Measurements from ENCODE around the gene ANKRD44.

The ANKRD44 gene

DNA sequence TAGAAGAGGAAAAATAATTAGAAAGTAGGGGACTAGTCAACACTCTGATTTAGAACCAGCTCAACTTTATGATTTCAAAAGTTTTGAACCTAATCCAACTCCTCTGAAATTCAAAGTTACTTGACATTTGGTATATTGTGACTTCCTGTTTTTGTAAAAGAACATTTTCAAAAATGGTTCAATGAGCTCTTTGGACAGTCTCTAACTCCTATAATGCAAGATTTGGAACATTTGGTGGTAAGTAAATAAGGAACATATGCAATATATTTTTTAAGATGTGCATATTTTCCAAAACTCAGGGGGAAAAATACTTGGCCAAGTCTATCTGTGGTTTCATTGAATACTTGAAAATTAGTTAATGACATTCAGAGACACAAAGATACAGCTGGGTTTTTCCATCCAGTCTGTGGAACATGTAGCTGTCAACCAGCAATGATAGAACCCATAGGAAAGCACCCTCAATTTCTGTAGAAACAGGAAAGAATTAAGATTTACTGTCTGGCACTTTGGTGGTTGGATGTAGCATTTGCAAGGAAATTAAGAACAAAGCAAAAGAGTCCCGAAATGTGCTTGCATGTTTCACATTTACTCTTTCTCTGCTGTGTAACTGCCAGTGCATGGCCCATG is 17.0 kb upstream of the ANKRD44 start:
- DNase-seq = no peak
- Histone ChIP-seq H3K27ac (ENCODE audit: low read length, poor library complexity, severe bottlenecking) (no peak overlapping the region), H3K9me3 (ENCODE audit: control insufficient read depth, low read length) (no peaks in the 10 kb centered on the region), H2BK15ac (ENCODE audit: low read depth, poor library complexity, severe bottlenecking) (no peak overlapping the region), H3K9ac (ENCODE audit: low read length) (no peak overlapping the region), H3K18ac (ENCODE audit: low read depth in 1 of 2, low read length in 2 of 2) (no peak overlapping the region), H4K91ac (ENCODE audit: low read length) (no peak overlapping the region), H3K4me2 (ENCODE audit: low read length, poor library complexity, severe bottlenecking) (no peak overlapping the region), H3K4me3 (ENCODE audit: insufficient read depth in 1 of 2, low read depth in 1 of 2, low read length in 2 of 2) (no peak overlapping the region), H2BK120ac (ENCODE audit: low read depth, low read length) (no peak overlapping the region), H3K36me3 (ENCODE audit: control insufficient read depth in 1 of 2, insufficient read depth in 2 of 2, low read depth in 1 of 2, low read length in 2 of 2) (no peaks in the 10 kb centered on the region), H2AFZ (ENCODE audit: low read depth, low read length) (no peak overlapping the region), H3K14ac (ENCODE audit: low read length in 2 of 2) (no peak overlapping the region), H3K27me3 (ENCODE audit: control insufficient read depth in 1 of 2, insufficient read depth in 1 of 2, low read length in 2 of 2) (peaks cover 0 to 11% of the 10 kb centered on the region in 2 experiments), H3K4me1 (ENCODE audit: control insufficient read depth, insufficient read depth, low read depth, low read length) (peaks cover 7% of the 10 kb centered on the region), H2AK5ac (ENCODE audit: low read length, severe bottlenecking) (no peak overlapping the region), H2BK12ac (ENCODE audit: low read length in 2 of 2) (no peak overlapping the region), H2BK5ac (ENCODE audit: low read depth, low read length, poor library complexity, severe bottlenecking) (no peak overlapping the region), H3K23ac (ENCODE audit: low read length in 2 of 2) (no peak overlapping the region), H3K4ac (ENCODE audit: low read depth in 1 of 2, low read length in 2 of 2) (no peak overlapping the region), H3K79me1 (replicated peaks; ENCODE audit: low read length, poor library complexity, severe bottlenecking) (no peaks in the 10 kb centered on the region), H4K8ac (ENCODE audit: low read length) (no peak overlapping the region)
- 71% methylated on average over 1 of the region's 1 CpG for WGBS

DNA sequence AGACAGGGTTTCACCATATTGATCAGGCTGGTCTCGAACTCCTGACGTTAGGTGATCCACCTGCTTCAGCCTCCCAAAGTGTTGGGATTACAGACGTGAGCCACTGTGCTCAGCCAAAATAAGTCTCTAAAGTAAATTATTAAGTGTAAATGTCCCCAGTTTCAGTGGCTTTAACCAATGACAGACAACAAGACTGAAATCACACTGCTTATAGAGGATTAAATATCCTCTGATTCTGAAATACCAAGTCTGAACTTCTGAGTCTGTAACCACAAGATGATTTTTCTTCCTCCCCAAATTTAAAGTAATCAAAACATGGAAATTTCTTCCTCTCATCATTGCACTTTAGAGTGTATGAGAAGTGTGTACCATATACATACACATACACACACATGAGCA is 16.5 kb upstream of the ANKRD44 start:
- no peak overlapping the region for H4K91ac ChIP-seq (ENCODE audit: low read length)
- no peaks in the 10 kb centered on the region for H3K79me1 ChIP-seq (replicated peaks; ENCODE audit: low read length, poor library complexity, severe bottlenecking)
- no peak overlapping the region for H2AFZ ChIP-seq (ENCODE audit: low read depth, low read length)
- DNase-seq = no peak
- no peaks in the 10 kb centered on the region for H3K9me3 ChIP-seq (ENCODE audit: control insufficient read depth, low read length)
- no peak overlapping the region for H3K4ac ChIP-seq (ENCODE audit: low read depth in 1 of 2, low read length in 2 of 2)
- H3K27ac ChIP-seq (ENCODE audit: low read length, poor library complexity, severe bottlenecking) = no peak overlapping the region
- WGBS = 95% methylated on average over 2 of the region's 3 CpGs
- no peak overlapping the region for H3K23ac ChIP-seq (ENCODE audit: low read length in 2 of 2)
- H3K27me3 ChIP-seq (ENCODE audit: control insufficient read depth in 1 of 2, insufficient read depth in 1 of 2, low read length in 2 of 2) = peaks cover 0 to 11% of the 10 kb centered on the region in 2 experiments
- no peak overlapping the region for H2AK5ac ChIP-seq (ENCODE audit: low read length, severe bottlenecking)
- H2BK15ac ChIP-seq (ENCODE audit: low read depth, poor library complexity, severe bottlenecking) = no peak overlapping the region
- H2BK120ac ChIP-seq (ENCODE audit: low read depth, low read length) = no peak overlapping the region
- no peak overlapping the region for H3K9ac ChIP-seq (ENCODE audit: low read length)
- H3K4me2 ChIP-seq (ENCODE audit: low read length, poor library complexity, severe bottlenecking) = no peak overlapping the region
- H3K4me1 ChIP-seq (ENCODE audit: control insufficient read depth, insufficient read depth, low read depth, low read length) = peaks cover 7% of the 10 kb centered on the region
- H3K18ac ChIP-seq (ENCODE audit: low read depth in 1 of 2, low read length in 2 of 2) = no peak overlapping the region
- H4K8ac ChIP-seq (ENCODE audit: low read length) = no peak overlapping the region
- no peak overlapping the region for H3K4me3 ChIP-seq (ENCODE audit: insufficient read depth in 1 of 2, low read depth in 1 of 2, low read length in 2 of 2)
- H2BK5ac ChIP-seq (ENCODE audit: low read depth, low read length, poor library complexity, severe bottlenecking) = no peak overlapping the region
- H3K36me3 ChIP-seq (ENCODE audit: control insufficient read depth in 1 of 2, insufficient read depth in 2 of 2, low read depth in 1 of 2, low read length in 2 of 2) = no peaks in the 10 kb centered on the region
- H2BK12ac ChIP-seq (ENCODE audit: low read length in 2 of 2) = no peak overlapping the region
- no peak overlapping the region for H3K14ac ChIP-seq (ENCODE audit: low read length in 2 of 2)

DNA sequence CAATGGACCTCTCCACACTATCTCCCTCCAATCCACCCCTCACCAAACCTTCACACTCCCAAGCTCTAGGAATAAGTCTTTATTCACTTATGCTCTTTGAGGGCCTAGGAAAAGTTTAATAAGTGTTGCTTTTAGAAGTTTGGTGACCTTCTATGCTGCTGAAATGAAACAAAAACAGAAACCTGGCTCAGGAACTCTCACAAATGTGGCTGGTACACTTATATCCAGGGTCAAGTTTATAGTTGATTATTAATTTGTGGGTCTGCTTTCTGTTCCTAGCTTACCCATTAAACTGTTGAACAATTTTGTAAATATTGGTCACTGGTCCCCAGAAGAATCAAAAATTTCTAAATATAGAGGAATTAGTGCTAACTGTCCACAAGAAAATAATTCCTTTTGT is 14.2 kb upstream of the ANKRD44 start:
- Histone ChIP-seq H3K18ac (ENCODE audit: low read depth in 1 of 2, low read length in 2 of 2) (no peak overlapping the region), H3K9me3 (ENCODE audit: control insufficient read depth, low read length) (no peaks in the 10 kb centered on the region), H2BK15ac (ENCODE audit: low read depth, poor library complexity, severe bottlenecking) (no peak overlapping the region), H3K4me3 (ENCODE audit: insufficient read depth in 1 of 2, low read depth in 1 of 2, low read length in 2 of 2) (no peak overlapping the region), H3K14ac (ENCODE audit: low read length in 2 of 2) (no peak overlapping the region), H3K27ac (ENCODE audit: low read length, poor library complexity, severe bottlenecking) (peak overlapping the region; percentile 9), H2BK120ac (ENCODE audit: low read depth, low read length) (no peak overlapping the region), H3K4me1 (ENCODE audit: control insufficient read depth, insufficient read depth, low read depth, low read length) (peaks cover 7% of the 10 kb centered on the region), H3K79me1 (replicated peaks; ENCODE audit: low read length, poor library complexity, severe bottlenecking) (no peaks in the 10 kb centered on the region), H3K9ac (ENCODE audit: low read length) (no peak overlapping the region), H4K8ac (ENCODE audit: low read length) (no peak overlapping the region), H3K4ac (ENCODE audit: low read depth in 1 of 2, low read length in 2 of 2) (no peak overlapping the region), H2BK12ac (ENCODE audit: low read length in 2 of 2) (no peak overlapping the region), H4K91ac (ENCODE audit: low read length) (no peak overlapping the region), H2AK5ac (ENCODE audit: low read length, severe bottlenecking) (no peak overlapping the region), H2BK5ac (ENCODE audit: low read depth, low read length, poor library complexity, severe bottlenecking) (no peak overlapping the region), H2AFZ (ENCODE audit: low read depth, low read length) (no peak overlapping the region), H3K36me3 (ENCODE audit: control insufficient read depth in 1 of 2, insufficient read depth in 2 of 2, low read depth in 1 of 2, low read length in 2 of 2) (no peaks in the 10 kb centered on the region), H3K23ac (ENCODE audit: low read length in 2 of 2) (no peak overlapping the region), H3K4me2 (ENCODE audit: low read length, poor library complexity, severe bottlenecking) (no peak overlapping the region), H3K27me3 (ENCODE audit: control insufficient read depth in 1 of 2, insufficient read depth in 1 of 2, low read length in 2 of 2) (peaks cover 0 to 11% of the 10 kb centered on the region in 2 experiments)
- DNase-seq = no peak

DNA sequence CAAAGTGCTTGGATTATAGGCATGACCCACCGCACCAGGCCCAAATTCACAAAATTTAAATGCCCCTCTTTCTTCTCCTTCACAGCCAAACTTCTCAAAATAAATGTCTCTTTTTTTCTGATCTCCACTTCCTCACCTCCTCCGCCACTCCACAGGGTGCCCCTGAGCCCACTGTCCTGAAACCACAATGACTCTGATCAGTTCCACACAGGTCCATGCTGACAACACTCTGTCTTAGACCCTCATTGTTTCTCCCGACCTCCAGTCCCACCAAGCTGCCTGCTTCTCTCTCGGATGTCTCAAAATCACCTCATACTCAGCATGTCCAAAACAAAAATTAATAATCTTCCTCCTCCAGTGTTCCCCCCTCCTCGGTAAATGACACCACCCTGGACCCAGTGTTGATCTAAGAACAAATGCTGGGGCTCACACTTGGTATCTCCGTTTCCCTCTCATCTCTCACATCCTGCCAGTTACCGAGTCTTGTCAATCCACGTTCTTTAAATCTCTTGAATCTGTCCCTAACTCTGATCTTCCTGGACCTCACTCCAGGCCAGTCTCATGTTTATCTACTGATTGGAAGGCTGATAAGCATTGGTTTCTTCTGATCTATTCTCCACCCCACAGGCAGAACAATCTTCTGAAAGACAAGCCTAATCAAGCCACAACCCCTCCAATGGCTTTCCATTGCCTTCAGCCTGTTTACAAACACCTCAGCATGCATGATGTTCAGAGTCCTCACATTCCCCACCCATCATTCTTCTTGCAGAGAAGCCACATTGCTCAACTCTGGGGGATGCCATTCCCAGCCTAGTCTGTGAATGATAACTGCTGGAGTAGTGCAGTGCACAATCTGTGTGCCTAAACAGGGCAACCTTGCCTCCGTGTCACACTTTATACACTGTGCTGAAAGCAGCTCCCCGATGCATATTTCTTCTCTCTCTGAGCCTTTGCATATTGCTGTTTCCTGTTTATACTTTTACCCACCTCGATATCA is 12.4 kb upstream of the ANKRD44 start:
- Histone ChIP-seq H3K4ac (ENCODE audit: low read depth in 1 of 2, low read length in 2 of 2) (no peak overlapping the region), H3K23ac (ENCODE audit: low read length in 2 of 2) (no peak overlapping the region), H3K4me3 (ENCODE audit: insufficient read depth in 1 of 2, low read depth in 1 of 2, low read length in 2 of 2) (no peak overlapping the region), H2BK15ac (ENCODE audit: low read depth, poor library complexity, severe bottlenecking) (no peak overlapping the region), H2AK5ac (ENCODE audit: low read length, severe bottlenecking) (peak overlapping the region; percentile 78), H3K9me3 (ENCODE audit: control insufficient read depth, low read length) (no peaks in the 10 kb centered on the region), H2BK12ac (ENCODE audit: low read length in 2 of 2) (peak overlapping the region in 1 of 2 experiments; percentile 6), H3K4me2 (ENCODE audit: low read length, poor library complexity, severe bottlenecking) (no peak overlapping the region), H2BK5ac (ENCODE audit: low read depth, low read length, poor library complexity, severe bottlenecking) (no peak overlapping the region), H2BK120ac (ENCODE audit: low read depth, low read length) (peak overlapping the region; percentile 11), H4K8ac (ENCODE audit: low read length) (no peak overlapping the region), H3K79me1 (replicated peaks; ENCODE audit: low read length, poor library complexity, severe bottlenecking) (no peaks in the 10 kb centered on the region), H3K4me1 (ENCODE audit: control insufficient read depth, insufficient read depth, low read depth, low read length) (peaks cover 7% of the 10 kb centered on the region), H3K36me3 (ENCODE audit: control insufficient read depth in 1 of 2, insufficient read depth in 2 of 2, low read depth in 1 of 2, low read length in 2 of 2) (no peaks in the 10 kb centered on the region), H3K9ac (ENCODE audit: low read length) (no peak overlapping the region), H4K91ac (ENCODE audit: low read length) (no peak overlapping the region), H2AFZ (ENCODE audit: low read depth, low read length) (no peak overlapping the region), H3K18ac (ENCODE audit: low read depth in 1 of 2, low read length in 2 of 2) (no peak overlapping the region), H3K27me3 (ENCODE audit: control insufficient read depth in 1 of 2, insufficient read depth in 1 of 2, low read length in 2 of 2) (peaks cover 0 to 11% of the 10 kb centered on the region in 2 experiments), H3K14ac (ENCODE audit: low read length in 2 of 2) (no peak overlapping the region), H3K27ac (ENCODE audit: low read length, poor library complexity, severe bottlenecking) (no peak overlapping the region)
- DNase-seq = peak; percentile 14
- WGBS = 64% methylated on average over 11 of the region's 11 CpGs
